Measurements from ENCODE around the gene KLHL33. TPM values are rescaled to one million over a fixed set of nuclear protein-coding genes. Genes with fewer than 3 reads are reported as not detected.
A peak's percentile ranks its signal among the peaks of the same experiment; 100 is the strongest.

The KLHL33 gene
- polyA plus RNA-seq, 3 donors, result 0.04 TPM; not detected in 2

DNA sequence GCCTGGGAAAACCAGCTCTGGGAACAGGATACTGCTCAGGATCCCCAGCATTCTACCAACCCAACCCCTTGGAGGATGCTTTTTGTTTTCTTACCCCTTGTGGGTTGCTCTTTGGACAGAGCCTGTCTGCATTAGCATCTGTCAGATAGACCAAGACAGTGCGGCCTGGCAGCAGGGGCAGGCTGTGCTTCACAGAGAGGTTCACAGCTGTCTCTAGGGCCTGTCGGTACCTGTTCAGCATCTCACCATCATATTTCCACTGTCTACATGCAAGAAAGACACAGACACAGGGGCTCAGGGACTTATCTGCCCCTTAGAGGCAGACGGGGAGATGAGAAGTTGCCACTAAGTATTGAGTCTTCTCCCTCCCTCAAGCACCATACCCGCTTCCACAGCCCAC is 44.5 kb downstream of the KLHL33 start:
- DNase-seq, result no peak
- H3K9me3 ChIP-seq (replicated peaks in 1 of 2; ENCODE audit: control insufficient read depth in 1 of 2, insufficient read depth in 1 of 2, low read length in 2 of 2), result no peaks in the 10 kb centered on the region
- Mint-ChIP-seq H3K36me3 (peaks cover 82 to 97% of the 10 kb centered on the region in 2 donors), H3K4me3 (no peak overlapping the region), H3K4me1 (peaks cover 14% of the 10 kb centered on the region), H3K27ac (no peak overlapping the region), H3K27me3 (ENCODE audit: low read depth in 3 of 3) (no peaks in the 10 kb centered on the region), H3K9me3 (no peaks in the 10 kb centered on the region)
- TF ChIP-seq, protein P1, sequence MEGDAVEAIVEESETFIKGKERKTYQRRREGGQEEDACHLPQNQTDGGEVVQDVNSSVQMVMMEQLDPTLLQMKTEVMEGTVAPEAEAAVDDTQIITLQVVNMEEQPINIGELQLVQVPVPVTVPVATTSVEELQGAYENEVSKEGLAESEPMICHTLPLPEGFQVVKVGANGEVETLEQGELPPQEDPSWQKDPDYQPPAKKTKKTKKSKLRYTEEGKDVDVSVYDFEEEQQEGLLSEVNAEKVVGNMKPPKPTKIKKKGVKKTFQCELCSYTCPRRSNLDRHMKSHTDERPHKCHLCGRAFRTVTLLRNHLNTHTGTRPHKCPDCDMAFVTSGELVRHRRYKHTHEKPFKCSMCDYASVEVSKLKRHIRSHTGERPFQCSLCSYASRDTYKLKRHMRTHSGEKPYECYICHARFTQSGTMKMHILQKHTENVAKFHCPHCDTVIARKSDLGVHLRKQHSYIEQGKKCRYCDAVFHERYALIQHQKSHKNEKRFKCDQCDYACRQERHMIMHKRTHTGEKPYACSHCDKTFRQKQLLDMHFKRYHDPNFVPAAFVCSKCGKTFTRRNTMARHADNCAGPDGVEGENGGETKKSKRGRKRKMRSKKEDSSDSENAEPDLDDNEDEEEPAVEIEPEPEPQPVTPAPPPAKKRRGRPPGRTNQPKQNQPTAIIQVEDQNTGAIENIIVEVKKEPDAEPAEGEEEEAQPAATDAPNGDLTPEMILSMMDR (IDR thresholded peaks at IDR 0.05), result no peak
- H3K27ac ChIP-seq (ENCODE audit: low read depth in 1 of 2, low read length in 2 of 2), result no peak overlapping the region
- no peak overlapping the region for H2AFZ ChIP-seq (ENCODE audit: insufficient read depth, low read depth, low read length, poor library complexity, severe bottlenecking)
- no peaks in the 10 kb centered on the region for H3K79me2 ChIP-seq (ENCODE audit: insufficient read depth, low read length)
- H3K36me3 ChIP-seq (replicated peaks in 1 of 2; ENCODE audit: control insufficient read depth in 1 of 2, insufficient read depth in 2 of 2, low read length in 2 of 2), result peaks cover 86 to 91% of the 10 kb centered on the region in 2 donors
- peaks cover 12 to 16% of the 10 kb centered on the region in 2 donors for H3K4me1 ChIP-seq (ENCODE audit: control insufficient read depth in 1 of 2, insufficient read depth in 2 of 2, low read length in 2 of 2)
- no peak overlapping the region for H3K4me2 ChIP-seq (replicated peaks; ENCODE audit: extremely low read depth, low read length, poor library complexity, severe bottlenecking)
- intact Hi-C loops (cut with micrococcal nuclease), result no loop called here
- no peaks in the 10 kb centered on the region for H3K27me3 ChIP-seq (ENCODE audit: control insufficient read depth in 2 of 2, insufficient read depth in 2 of 2, low read length in 2 of 2)
- 100% methylated on average over 2 of the region's 4 CpGs for WGBS (ENCODE audit: insufficient coverage)
- H3K4me3 ChIP-seq (replicated peaks in 1 of 3; ENCODE audit: low read depth in 2 of 3, low read length in 3 of 3), result no peak overlapping the region
- peaks cover 48% of the 10 kb centered on the region for H4K20me1 ChIP-seq (ENCODE audit: insufficient read depth, low read length)
- no peak overlapping the region for H3K9ac ChIP-seq (ENCODE audit: insufficient read depth, low read length, poor library complexity, severe bottlenecking)

DNA sequence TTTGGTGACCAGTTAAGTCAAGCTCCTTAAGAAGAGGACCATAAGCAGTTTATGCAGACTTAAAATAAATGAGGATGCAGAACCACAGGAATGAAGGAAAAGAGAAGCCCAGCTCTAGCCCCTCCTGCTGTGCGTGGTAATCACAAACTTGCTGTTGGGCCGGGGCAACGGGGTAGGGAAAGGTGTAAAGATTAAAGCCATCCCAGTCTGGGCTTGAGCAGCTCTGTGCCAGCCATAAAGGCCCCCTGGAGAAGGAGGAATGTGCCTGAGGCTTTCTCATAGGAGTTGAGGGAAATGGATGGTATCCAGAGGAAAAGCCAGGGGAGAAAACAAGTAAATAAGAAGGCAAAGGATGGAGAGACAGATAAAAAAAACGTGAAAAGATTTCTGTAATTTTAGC is 47.8 kb downstream of the KLHL33 start:
- Mint-ChIP-seq H3K27ac (peak overlapping the region; percentile 73 to 90 (median 87)), H3K4me3 (peak overlapping the region in 1 of 2 donors; percentile 26), H3K27me3 (ENCODE audit: low read depth in 3 of 3) (no peaks in the 10 kb centered on the region), H3K36me3 (peaks cover 84 to 94% of the 10 kb centered on the region in 2 donors), H3K4me1 (peaks cover 14% of the 10 kb centered on the region), H3K9me3 (no peaks in the 10 kb centered on the region)
- peaks cover 49% of the 10 kb centered on the region for H4K20me1 ChIP-seq (ENCODE audit: insufficient read depth, low read length)
- H3K4me1 ChIP-seq (ENCODE audit: control insufficient read depth in 1 of 2, insufficient read depth in 2 of 2, low read length in 2 of 2), result peaks cover 12 to 16% of the 10 kb centered on the region in 2 donors
- H2AFZ ChIP-seq (ENCODE audit: insufficient read depth, low read depth, low read length, poor library complexity, severe bottlenecking), result no peak overlapping the region
- intact Hi-C loops (cut with micrococcal nuclease), result no loop called here
- 84% methylated on average over 3 of the region's 4 CpGs for WGBS (ENCODE audit: insufficient coverage)
- H3K27ac ChIP-seq (ENCODE audit: low read depth in 1 of 2, low read length in 2 of 2), result peak overlapping the region; percentile 33 to 80
- no peaks in the 10 kb centered on the region for H3K9me3 ChIP-seq (replicated peaks in 1 of 2; ENCODE audit: control insufficient read depth in 1 of 2, insufficient read depth in 1 of 2, low read length in 2 of 2)
- peaks cover 90 to 92% of the 10 kb centered on the region in 2 donors for H3K36me3 ChIP-seq (replicated peaks in 1 of 2; ENCODE audit: control insufficient read depth in 1 of 2, insufficient read depth in 2 of 2, low read length in 2 of 2)
- H3K4me3 ChIP-seq (replicated peaks in 1 of 3; ENCODE audit: low read depth in 2 of 3, low read length in 3 of 3), result no peak overlapping the region
- TF ChIP-seq, protein P1 (IDR thresholded peaks at IDR 0.05), result no peak
- H3K79me2 ChIP-seq (ENCODE audit: insufficient read depth, low read length), result no peaks in the 10 kb centered on the region
- H3K4me2 ChIP-seq (replicated peaks; ENCODE audit: extremely low read depth, low read length, poor library complexity, severe bottlenecking), result no peak overlapping the region
- H3K9ac ChIP-seq (ENCODE audit: insufficient read depth, low read length, poor library complexity, severe bottlenecking), result no peak overlapping the region
- no peaks in the 10 kb centered on the region for H3K27me3 ChIP-seq (ENCODE audit: control insufficient read depth in 2 of 2, insufficient read depth in 2 of 2, low read length in 2 of 2)
- DNase-seq, result no peak
